Measurements from ENCODE around the gene TRPM8. TPM values are rescaled to one million over a fixed set of nuclear protein-coding genes. Genes with fewer than 3 reads are reported as not detected.

The TRPM8 gene
- total and polyA plus RNA-seq, 2 donors = 0.19 to 0.59 TPM

- Histone ChIP-seq H3K27ac (ENCODE audit: low read depth in 1 of 2, low read length in 1 of 2) (no peak overlapping the region), H3K9me3 (ENCODE audit: control insufficient read depth in 2 of 2, insufficient read depth in 1 of 2, low read length in 1 of 2) (no peaks in the 10 kb centered on the region), H3K4me1 (ENCODE audit: control insufficient read depth in 2 of 2, insufficient read depth in 2 of 2, low read length in 2 of 2) (no peaks in the 10 kb centered on the region), H3K4me3 (ENCODE audit: low read length in 2 of 2) (no peak overlapping the region), H3K36me3 (ENCODE audit: control insufficient read depth in 2 of 2, insufficient read depth in 2 of 2, low read length in 1 of 2) (no peaks in the 10 kb centered on the region), H3K27me3 (ENCODE audit: control insufficient read depth in 2 of 2, insufficient read depth in 1 of 2, low read length in 1 of 2) (peaks cover 0 to 3% of the 10 kb centered on the region in 2 donors)
- 97% methylated on average over 4 of the region's 4 CpGs for WGBS
- DNase-seq (ENCODE audit: low read depth in 6 of 9, low spot score in 9 of 9) = no peak
These were observed 11.2 kb upstream of the TRPM8 start for GRCh38 chr2:233905945-233906344.

- Histone ChIP-seq H3K36me3 (ENCODE audit: control insufficient read depth in 2 of 2, insufficient read depth in 2 of 2, low read length in 1 of 2) (no peaks in the 10 kb centered on the region), H3K4me1 (ENCODE audit: control insufficient read depth in 2 of 2, insufficient read depth in 2 of 2, low read length in 2 of 2) (no peaks in the 10 kb centered on the region), H3K9me3 (ENCODE audit: control insufficient read depth in 2 of 2, insufficient read depth in 1 of 2, low read length in 1 of 2) (no peaks in the 10 kb centered on the region), H3K27ac (ENCODE audit: low read depth in 1 of 2, low read length in 1 of 2) (no peak overlapping the region), H3K4me3 (ENCODE audit: low read length in 2 of 2) (no peak overlapping the region), H3K27me3 (ENCODE audit: control insufficient read depth in 2 of 2, insufficient read depth in 1 of 2, low read length in 1 of 2) (no peaks in the 10 kb centered on the region)
- no peak for DNase-seq (ENCODE audit: low read depth in 6 of 9, low spot score in 9 of 9)
- 96% methylated on average over 3 of the region's 3 CpGs for WGBS
These were observed 9.5 kb upstream of the TRPM8 start for GRCh38 chr2:233907627-233908026.

- WGBS = 29% methylated on average over 9 of the region's 9 CpGs
- Histone ChIP-seq H3K9me3 (ENCODE audit: control insufficient read depth in 2 of 2, insufficient read depth in 1 of 2, low read length in 1 of 2) (no peaks in the 10 kb centered on the region), H3K27ac (ENCODE audit: low read depth in 1 of 2, low read length in 1 of 2) (no peak overlapping the region), H3K36me3 (ENCODE audit: control insufficient read depth in 2 of 2, insufficient read depth in 2 of 2, low read length in 1 of 2) (no peaks in the 10 kb centered on the region), H3K4me1 (ENCODE audit: control insufficient read depth in 2 of 2, insufficient read depth in 2 of 2, low read length in 2 of 2) (no peaks in the 10 kb centered on the region), H3K4me3 (ENCODE audit: low read length in 2 of 2) (no peak overlapping the region), H3K27me3 (ENCODE audit: control insufficient read depth in 2 of 2, insufficient read depth in 1 of 2, low read length in 1 of 2) (no peaks in the 10 kb centered on the region)
- peak in 7 of 9 donors; percentile 2 to 35 (median 10) for DNase-seq (ENCODE audit: low read depth in 6 of 9, low spot score in 9 of 9)
These were observed 4.3 kb upstream of the TRPM8 start for GRCh38 chr2:233912691-233913423.

GRCh38 chr2:233915128-233915527 lies 2.0 kb upstream of the TRPM8 start:
- Histone ChIP-seq H3K9me3 (ENCODE audit: control insufficient read depth in 2 of 2, insufficient read depth in 1 of 2, low read length in 1 of 2) (no peaks in the 10 kb centered on the region), H3K27me3 (ENCODE audit: control insufficient read depth in 2 of 2, insufficient read depth in 1 of 2, low read length in 1 of 2) (no peaks in the 10 kb centered on the region), H3K36me3 (ENCODE audit: control insufficient read depth in 2 of 2, insufficient read depth in 2 of 2, low read length in 1 of 2) (no peaks in the 10 kb centered on the region), H3K4me3 (ENCODE audit: low read length in 2 of 2) (no peak overlapping the region), H3K4me1 (ENCODE audit: control insufficient read depth in 2 of 2, insufficient read depth in 2 of 2, low read length in 2 of 2) (no peaks in the 10 kb centered on the region), H3K27ac (ENCODE audit: low read depth in 1 of 2, low read length in 1 of 2) (no peak overlapping the region)
- 29% methylated on average over 2 of the region's 2 CpGs for WGBS
- no peak for DNase-seq (ENCODE audit: low read depth in 6 of 9, low spot score in 9 of 9)

- H3K36me3 ChIP-seq (ENCODE audit: control insufficient read depth in 2 of 2, insufficient read depth in 2 of 2, low read length in 1 of 2) = no peaks in the 10 kb centered on the region
- no peaks in the 10 kb centered on the region for H3K4me1 ChIP-seq (ENCODE audit: control insufficient read depth in 2 of 2, insufficient read depth in 2 of 2, low read length in 2 of 2)
- WGBS = 99% methylated on average over 1 of the region's 1 CpG
- peaks cover 0 to 2% of the 10 kb centered on the region in 2 donors for H3K27me3 ChIP-seq (ENCODE audit: control insufficient read depth in 2 of 2, insufficient read depth in 1 of 2, low read length in 1 of 2)
- no peak for DNase-seq (ENCODE audit: low read depth in 6 of 9, low spot score in 9 of 9)
- no peak overlapping the region for H3K4me3 ChIP-seq (ENCODE audit: low read length in 2 of 2)
- no peaks in the 10 kb centered on the region for H3K9me3 ChIP-seq (ENCODE audit: control insufficient read depth in 2 of 2, insufficient read depth in 1 of 2, low read length in 1 of 2)
- no peak overlapping the region for H3K27ac ChIP-seq (ENCODE audit: low read depth in 1 of 2, low read length in 1 of 2)
These were observed 2.1 kb downstream of the TRPM8 start for GRCh38 chr2:233919319-233919718.

- H3K36me3 ChIP-seq (ENCODE audit: control insufficient read depth in 2 of 2, insufficient read depth in 2 of 2, low read length in 1 of 2) = no peaks in the 10 kb centered on the region
- no peak overlapping the region for H3K27ac ChIP-seq (ENCODE audit: low read depth in 1 of 2, low read length in 1 of 2)
- no peak for DNase-seq (ENCODE audit: low read depth in 6 of 9, low spot score in 9 of 9)
- H3K9me3 ChIP-seq (ENCODE audit: control insufficient read depth in 2 of 2, insufficient read depth in 1 of 2, low read length in 1 of 2) = no peaks in the 10 kb centered on the region
- H3K27me3 ChIP-seq (ENCODE audit: control insufficient read depth in 2 of 2, insufficient read depth in 1 of 2, low read length in 1 of 2) = peaks cover 0 to 2% of the 10 kb centered on the region in 2 donors
- no peak overlapping the region for H3K4me3 ChIP-seq (ENCODE audit: low read length in 2 of 2)
- WGBS = 89% methylated on average over 3 of the region's 3 CpGs
- H3K4me1 ChIP-seq (ENCODE audit: control insufficient read depth in 2 of 2, insufficient read depth in 2 of 2, low read length in 2 of 2) = no peaks in the 10 kb centered on the region
These were observed 2.8 kb downstream of the TRPM8 start for GRCh38 chr2:233919938-233920337.

- H3K36me3 ChIP-seq (ENCODE audit: control insufficient read depth in 2 of 2, insufficient read depth in 2 of 2, low read length in 1 of 2) = no peaks in the 10 kb centered on the region
- no peaks in the 10 kb centered on the region for H3K9me3 ChIP-seq (ENCODE audit: control insufficient read depth in 2 of 2, insufficient read depth in 1 of 2, low read length in 1 of 2)
- no peak for DNase-seq (ENCODE audit: low read depth in 6 of 9, low spot score in 9 of 9)
- no peaks in the 10 kb centered on the region for H3K4me1 ChIP-seq (ENCODE audit: control insufficient read depth in 2 of 2, insufficient read depth in 2 of 2, low read length in 2 of 2)
- H3K27me3 ChIP-seq (ENCODE audit: control insufficient read depth in 2 of 2, insufficient read depth in 1 of 2, low read length in 1 of 2) = peaks cover 0 to 4% of the 10 kb centered on the region in 2 donors
- 37% methylated on average over 1 of the region's 1 CpG for WGBS
- H3K4me3 ChIP-seq (ENCODE audit: low read length in 2 of 2) = no peak overlapping the region
- H3K27ac ChIP-seq (ENCODE audit: low read depth in 1 of 2, low read length in 1 of 2) = no peak overlapping the region
These were observed 5.3 kb downstream of the TRPM8 start for GRCh38 chr2:233922471-233922870.

GRCh38 chr2:233925402-233925801 lies 8.2 kb downstream of the TRPM8 start:
- WGBS = 78% methylated on average over 7 of the region's 7 CpGs

GRCh38 chr2:233926806-233927205 lies 9.6 kb downstream of the TRPM8 start:
- H3K27ac ChIP-seq (ENCODE audit: low read depth in 1 of 2, low read length in 1 of 2) = no peak overlapping the region
- no peak for DNase-seq (ENCODE audit: low read depth in 6 of 9, low spot score in 9 of 9)
- WGBS = 87% methylated on average over 4 of the region's 4 CpGs
- no peaks in the 10 kb centered on the region for H3K9me3 ChIP-seq (ENCODE audit: control insufficient read depth in 2 of 2, insufficient read depth in 1 of 2, low read length in 1 of 2)
- no peaks in the 10 kb centered on the region for H3K4me1 ChIP-seq (ENCODE audit: control insufficient read depth in 2 of 2, insufficient read depth in 2 of 2, low read length in 2 of 2)
- no peak overlapping the region for H3K4me3 ChIP-seq (ENCODE audit: low read length in 2 of 2)
- peaks cover under 1 to 4% of the 10 kb centered on the region in 2 donors for H3K27me3 ChIP-seq (ENCODE audit: control insufficient read depth in 2 of 2, insufficient read depth in 1 of 2, low read length in 1 of 2)
- H3K36me3 ChIP-seq (ENCODE audit: control insufficient read depth in 2 of 2, insufficient read depth in 2 of 2, low read length in 1 of 2) = no peaks in the 10 kb centered on the region

More at GRCh38 chr2:233925402-233925801, 8.2 kb downstream of the TRPM8 start:
- DNase-seq (ENCODE audit: low read depth in 6 of 9, low spot score in 9 of 9) = no peak
- Histone ChIP-seq H3K27ac (ENCODE audit: low read depth in 1 of 2, low read length in 1 of 2) (no peak overlapping the region), H3K4me1 (ENCODE audit: control insufficient read depth in 2 of 2, insufficient read depth in 2 of 2, low read length in 2 of 2) (no peaks in the 10 kb centered on the region), H3K9me3 (ENCODE audit: control insufficient read depth in 2 of 2, insufficient read depth in 1 of 2, low read length in 1 of 2) (no peaks in the 10 kb centered on the region), H3K36me3 (ENCODE audit: control insufficient read depth in 2 of 2, insufficient read depth in 2 of 2, low read length in 1 of 2) (no peaks in the 10 kb centered on the region), H3K27me3 (ENCODE audit: control insufficient read depth in 2 of 2, insufficient read depth in 1 of 2, low read length in 1 of 2) (peaks cover 0 to 4% of the 10 kb centered on the region in 2 donors), H3K4me3 (ENCODE audit: low read length in 2 of 2) (no peak overlapping the region)

Measured in thymus (tissue), 11 donors.